Glomerular visceral epithelial cell (primary cell): ENCODE data around the gene RNF223.
"Not testable (repeated sequence)": the region's sequence is repeated elsewhere in the genome, so short reads cannot be mapped to it uniquely, and the experiment has no call there.

Experiments used
- DNase-seq: peaks from one replicate; pipeline ENCODE4 v3.0.0-alpha.2; 2016; ENCODE audit errors: extremely low spot score

The RNF223 gene

DNA sequence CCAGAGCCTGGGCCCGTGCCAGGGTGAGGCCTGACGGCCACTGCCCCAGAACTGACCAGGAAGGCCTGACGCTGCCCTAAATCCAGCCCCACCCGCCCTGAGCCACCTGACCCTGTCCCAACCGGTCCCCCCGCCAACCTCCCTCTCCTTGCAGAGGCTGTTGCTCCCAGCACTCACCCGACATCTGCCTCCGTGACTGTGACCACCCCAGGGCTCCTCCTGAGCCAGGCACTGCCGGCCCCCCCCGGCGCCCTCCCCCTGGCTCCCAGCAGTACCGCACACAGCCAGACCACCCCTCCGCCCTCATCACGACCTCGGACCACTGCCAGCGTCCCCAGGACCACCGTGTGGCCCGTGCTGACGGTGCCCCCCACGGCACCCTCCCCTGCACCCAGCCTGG, 27.9 kb downstream of the RNF223 start:
- no peak for DNase-seq

DNA sequence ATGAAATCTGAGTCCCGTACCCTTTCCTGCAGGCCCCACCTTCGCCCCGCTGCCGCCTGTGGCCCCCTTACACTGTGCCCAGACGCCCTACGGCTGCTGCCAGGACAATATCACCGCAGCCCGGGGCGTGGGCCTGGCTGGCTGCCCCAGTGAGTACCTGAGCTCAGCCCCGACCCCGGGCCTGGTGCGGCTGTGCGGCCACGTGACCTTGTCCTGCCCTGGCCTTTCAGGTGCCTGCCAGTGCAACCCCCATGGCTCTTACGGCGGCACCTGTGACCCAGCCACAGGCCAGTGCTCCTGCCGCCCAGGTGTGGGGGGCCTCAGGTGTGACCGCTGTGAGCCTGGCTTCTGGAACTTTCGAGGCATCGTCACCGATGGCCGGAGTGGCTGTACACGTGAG, 29.0 kb downstream of the RNF223 start:
- no peak for DNase-seq

DNA sequence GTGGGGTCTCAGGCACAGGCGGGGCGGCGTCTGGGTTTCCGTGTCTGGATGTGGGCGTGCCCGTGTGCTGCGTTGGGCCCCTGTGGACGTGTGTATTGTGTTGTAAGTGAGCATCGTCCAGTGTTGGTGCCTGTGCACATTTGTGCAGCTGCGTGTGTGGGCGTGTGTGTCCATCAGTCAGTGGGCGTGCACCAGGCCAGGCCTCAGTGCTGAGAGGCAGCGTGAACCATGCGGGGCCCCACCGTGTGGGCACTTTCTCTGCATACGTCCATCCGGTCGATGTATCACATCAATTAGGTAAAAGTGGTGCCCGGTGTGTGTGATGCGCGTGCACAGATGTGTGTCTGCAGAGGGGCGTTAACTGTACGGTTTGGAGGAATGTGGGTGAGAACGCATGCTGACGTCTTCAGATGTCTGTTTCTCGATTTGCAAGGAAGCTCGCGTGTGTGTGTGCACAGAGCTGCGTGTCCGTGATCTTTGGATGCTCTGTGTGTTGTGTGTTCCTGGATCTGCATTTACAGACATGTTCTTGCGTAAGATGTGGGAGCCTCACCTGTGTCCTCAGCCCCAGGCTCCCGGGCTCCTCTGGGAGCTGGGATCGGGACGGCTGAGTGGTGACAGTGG, 29.5 kb downstream of the RNF223 start:
- DNase-seq: no peak

DNA sequence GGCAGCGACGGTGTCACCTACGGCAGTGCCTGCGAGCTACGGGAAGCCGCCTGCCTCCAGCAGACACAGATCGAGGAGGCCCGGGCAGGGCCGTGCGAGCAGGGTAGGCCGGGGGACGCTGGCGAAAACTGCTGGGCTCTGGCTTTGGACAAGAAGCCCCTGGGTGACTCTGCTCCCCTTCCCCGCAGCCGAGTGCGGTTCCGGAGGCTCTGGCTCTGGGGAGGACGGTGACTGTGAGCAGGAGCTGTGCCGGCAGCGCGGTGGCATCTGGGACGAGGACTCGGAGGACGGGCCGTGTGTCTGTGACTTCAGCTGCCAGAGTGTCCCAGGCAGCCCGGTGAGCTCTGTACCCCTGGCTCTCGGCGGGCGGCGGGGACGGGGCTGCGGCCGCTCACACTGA, 30.2 kb downstream of the RNF223 start:
- no peak for DNase-seq

DNA sequence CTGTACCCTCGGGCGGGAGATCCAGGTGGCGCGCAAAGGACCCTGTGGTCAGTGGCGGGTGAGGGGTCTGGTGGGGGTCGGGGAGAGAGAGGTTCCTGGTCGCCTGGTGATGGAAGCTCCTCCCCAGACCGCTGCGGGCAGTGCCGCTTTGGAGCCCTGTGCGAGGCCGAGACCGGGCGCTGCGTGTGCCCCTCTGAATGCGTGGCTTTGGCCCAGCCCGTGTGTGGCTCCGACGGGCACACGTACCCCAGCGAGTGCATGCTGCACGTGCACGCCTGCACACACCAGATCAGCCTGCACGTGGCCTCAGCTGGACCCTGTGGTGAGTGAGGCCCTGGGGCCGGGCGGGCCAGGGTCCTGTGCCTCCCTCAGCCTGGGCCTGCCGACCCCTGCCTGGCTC, 30.7 kb downstream of the RNF223 start:
- DNase-seq: no peak

DNA sequence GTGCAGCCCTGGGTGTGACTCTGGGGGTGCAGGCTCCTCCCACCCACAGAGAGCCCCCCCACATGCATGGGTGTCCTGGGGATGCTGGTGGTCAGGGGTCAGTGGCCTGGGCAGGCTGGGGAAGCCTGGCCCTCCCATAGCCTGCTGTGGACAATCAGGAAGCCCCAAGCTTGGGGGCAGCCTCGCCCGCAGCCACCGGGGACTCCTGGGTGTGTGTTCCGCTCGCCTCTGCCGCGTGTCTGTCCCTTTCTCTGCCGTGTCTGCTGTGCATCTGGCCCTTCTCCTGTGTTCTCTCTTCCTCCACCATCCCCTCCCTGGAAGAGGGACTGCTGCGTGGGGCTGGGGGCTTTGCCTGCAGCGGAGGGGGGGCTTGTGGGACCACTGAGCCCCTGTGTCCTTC, 31.3 kb downstream of the RNF223 start:
- DNase-seq: no peak

DNA sequence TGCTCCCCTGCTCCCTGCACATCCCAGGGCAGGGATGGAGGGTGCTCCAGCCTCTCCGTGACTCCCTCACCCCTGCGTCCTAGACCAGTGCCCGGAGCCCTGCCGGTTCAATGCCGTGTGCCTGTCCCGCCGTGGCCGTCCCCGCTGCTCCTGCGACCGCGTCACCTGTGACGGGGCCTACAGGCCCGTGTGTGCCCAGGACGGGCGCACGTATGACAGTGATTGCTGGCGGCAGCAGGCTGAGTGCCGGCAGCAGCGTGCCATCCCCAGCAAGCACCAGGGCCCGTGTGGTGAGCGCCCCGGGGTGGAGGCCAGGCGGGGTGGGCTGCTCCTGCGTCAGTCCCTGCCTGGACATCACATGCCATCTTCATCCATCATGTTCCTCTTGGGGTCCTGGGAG, 32.2 kb downstream of the RNF223 start:
- no peak for DNase-seq

DNA sequence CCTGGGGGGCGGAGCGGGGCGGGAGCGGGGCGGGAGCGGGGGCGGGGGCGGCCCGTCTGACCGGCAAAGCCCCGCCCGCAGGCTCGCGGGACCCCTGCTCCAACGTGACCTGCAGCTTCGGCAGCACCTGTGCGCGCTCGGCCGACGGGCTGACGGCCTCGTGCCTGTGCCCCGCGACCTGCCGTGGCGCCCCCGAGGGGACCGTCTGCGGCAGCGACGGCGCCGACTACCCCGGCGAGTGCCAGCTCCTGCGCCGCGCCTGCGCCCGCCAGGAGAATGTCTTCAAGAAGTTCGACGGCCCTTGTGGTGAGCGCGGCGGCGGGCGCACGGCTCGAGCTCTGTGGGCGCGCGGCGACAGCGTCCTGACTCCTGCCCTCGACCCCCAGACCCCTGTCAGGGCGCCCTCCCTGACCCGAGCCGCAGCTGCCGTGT, 33.0 kb downstream of the RNF223 start:
- DNase-seq: no peak

DNA sequence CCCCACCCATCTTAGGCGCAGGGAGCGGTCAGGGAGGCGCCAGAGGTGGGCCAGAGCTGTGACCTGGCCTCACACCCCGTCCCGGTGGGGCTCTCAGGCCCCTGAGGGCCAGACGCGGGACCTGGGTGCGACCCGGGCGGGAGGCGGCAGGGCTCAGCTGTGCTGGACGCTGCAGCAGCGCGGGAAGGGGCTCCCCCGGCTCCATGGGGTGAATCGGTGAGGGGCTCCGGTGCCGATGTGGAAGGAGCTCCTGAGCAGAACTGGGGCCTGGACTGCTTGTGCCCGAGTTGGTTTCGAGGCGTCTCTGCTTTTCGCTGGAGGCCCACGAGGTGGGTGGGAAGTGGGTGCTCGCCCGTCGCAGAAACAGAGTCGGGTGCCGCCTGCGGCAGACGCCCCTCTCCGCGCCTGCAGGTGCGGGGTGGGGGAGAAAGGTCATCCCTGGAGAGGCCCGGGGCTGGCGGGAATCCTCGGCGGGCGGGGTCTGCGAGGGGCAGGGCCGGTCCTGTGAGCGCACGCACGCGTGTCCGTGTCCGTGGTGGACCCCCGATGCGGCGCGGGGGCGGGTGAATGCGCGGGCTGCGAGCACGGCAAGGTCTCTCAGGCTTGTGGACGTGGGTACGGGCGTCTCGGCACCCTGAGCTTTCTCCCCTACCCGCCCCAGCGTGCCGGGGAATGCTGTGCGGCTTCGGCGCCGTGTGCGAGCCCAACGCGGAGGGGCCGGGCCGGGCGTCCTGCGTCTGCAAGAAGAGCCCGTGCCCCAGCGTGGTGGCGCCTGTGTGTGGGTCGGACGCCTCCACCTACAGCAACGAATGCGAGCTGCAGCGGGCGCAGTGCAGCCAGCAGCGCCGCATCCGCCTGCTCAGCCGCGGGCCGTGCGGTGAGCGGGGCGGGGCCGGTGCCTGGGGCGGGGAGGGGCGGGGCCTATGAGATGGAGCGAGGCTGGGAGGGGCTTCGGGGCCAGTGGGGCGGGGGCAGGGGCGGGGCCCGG, 33.8 kb downstream of the RNF223 start:
- peak; percentile 80 for DNase-seq

DNA sequence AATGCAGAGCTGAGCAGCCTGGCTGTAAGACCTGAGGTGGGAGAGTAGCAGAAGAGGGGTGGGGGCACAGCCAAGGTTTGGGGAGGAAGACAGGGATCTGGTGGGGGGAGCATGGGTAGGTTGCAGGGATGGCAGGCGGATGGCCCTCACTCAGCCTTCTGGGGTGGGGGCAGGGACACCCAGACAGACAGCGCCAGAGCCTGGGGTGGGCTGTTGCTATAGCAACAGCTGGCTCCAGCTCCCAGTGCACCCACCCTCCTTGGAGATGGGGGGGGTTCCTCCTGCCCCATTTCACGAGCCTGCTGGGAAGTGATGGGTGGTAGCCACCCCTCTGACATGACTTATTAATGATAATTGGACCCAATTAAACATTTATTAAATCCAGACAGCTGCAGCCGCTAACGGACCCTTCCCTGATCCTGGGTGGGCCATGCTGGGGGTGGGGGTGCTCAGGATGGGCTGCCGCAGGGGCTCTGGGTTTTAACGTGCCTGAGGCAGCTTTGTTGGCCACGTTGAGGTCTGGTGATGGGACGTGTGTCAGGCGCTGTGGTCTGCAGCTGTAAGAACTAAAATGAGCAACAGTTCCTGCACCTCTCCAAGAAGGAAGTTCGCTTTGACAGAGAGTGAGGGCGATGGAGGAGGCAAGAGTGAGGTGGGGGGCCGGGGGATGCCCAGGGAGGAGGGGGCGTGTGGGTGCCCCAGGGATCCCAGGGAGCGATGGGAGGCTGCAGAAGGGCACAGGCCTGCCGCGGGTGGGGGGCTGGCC, 34.8 kb downstream of the RNF223 start:
- no peak for DNase-seq

DNA sequence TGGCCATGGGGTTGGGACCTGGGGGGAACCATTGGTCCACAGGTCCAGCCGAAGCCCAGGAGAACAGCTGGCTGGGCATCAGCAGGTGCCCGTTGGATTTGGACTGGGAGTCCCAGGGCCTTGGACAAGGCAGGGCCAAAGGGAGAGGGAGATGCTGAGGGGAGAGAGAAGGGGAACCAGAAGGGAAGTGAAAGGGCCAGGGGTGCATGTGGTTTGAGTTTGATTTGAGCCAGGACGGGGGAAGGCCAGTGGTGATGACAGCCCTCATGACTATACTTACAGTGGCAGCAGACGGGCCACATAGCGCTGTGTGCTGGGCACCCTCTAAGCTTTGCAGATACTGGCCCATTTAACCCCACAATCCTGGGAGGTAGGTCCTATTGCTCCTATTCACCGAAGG, 35.4 kb downstream of the RNF223 start:
- no peak for DNase-seq

DNA sequence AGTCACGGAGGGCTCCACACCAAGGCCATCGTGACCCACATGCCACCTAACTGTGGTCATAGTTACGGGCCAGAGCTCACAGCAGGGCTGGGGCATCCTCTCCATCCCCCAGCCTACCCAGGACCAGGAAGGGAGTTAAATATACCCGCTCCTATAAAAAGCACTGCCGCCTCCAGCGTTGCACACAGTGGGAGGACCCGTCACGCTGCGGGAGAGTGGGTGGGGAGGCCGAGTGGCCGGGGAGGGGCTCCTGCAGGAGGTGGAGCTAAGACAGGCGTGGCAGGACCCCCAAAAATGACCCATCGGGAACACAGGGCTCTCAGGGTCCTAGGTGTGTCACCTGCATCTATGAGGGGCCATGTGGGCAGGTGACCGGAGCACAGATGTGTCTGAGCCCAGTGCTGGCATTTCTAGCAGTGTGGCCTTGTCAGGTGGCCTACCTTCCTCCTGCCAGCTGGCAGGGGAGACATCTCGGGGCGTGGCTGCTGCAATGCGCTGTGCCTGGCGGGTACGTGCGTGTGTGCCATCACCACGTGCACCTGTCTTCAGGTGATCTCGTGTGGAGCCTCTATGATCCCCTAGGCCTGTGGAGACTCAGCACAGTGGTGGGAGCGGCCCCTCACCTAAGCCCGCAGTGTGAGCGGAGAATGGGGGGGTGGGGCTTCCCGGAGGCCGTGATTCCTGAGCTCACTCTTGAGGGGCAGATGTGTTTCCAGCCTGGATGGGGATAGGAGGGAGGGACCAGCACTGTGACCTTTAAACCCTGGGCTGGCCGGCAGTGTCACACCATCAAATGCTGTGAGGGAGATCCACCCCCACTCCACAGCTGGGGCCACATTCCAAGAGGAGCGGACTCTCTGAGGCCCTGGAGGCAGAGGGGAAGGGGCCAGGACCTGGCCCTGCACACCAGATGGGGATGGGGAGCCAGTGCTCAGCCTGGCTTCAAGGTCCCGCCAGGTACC, 36.5 kb downstream of the RNF223 start:
- no peak for DNase-seq

DNA sequence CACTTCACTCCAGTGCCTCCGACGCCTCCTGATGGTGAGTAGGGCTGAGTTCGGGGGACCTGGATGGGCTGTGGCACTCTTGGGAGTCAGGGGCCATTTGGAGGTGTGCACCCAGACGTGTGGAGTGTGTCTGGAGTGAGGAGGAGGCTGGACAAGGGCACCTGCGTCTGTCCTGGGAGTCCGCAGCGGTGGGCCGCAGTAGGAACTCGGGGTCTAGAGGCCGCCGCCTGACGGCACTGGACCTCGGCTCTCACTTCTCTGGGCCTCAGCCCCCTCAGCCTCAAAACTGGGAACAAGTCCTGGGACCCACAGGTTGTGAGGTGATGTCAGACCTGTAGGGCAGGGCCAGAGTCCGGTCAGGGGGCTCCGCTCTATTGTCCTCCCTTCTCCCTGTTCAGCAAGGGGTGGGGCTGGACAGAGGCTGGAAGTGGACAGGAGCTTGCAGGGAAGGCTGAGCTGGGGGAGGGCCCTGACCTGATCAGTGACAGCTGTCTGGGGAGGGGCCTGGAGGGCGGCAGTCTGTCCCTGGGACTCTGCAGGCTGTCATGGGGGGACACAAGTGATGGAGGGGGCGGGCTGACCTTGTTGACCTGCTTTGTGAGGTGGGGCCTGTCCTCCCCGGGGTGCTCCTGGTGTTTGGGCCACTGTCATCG, 38.7 kb downstream of the RNF223 start:
- no peak for DNase-seq

DNA sequence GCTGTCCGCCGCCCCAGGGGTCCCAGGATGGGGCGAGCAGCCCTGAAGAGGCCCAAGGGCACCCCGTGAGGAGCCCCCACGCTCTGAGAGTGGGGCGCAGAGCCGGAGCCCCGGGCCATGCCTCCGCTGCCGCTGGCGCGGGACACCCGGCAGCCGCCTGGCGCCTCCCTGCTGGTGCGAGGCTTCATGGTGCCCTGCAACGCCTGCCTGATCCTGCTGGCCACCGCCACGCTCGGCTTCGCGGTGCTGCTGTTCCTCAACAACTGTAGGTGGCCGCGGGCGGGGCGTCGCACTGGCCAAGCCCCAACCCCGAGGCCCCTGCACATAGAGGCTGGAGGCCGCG, 39.7 kb downstream of the RNF223 start:
- no peak for DNase-seq

DNA sequence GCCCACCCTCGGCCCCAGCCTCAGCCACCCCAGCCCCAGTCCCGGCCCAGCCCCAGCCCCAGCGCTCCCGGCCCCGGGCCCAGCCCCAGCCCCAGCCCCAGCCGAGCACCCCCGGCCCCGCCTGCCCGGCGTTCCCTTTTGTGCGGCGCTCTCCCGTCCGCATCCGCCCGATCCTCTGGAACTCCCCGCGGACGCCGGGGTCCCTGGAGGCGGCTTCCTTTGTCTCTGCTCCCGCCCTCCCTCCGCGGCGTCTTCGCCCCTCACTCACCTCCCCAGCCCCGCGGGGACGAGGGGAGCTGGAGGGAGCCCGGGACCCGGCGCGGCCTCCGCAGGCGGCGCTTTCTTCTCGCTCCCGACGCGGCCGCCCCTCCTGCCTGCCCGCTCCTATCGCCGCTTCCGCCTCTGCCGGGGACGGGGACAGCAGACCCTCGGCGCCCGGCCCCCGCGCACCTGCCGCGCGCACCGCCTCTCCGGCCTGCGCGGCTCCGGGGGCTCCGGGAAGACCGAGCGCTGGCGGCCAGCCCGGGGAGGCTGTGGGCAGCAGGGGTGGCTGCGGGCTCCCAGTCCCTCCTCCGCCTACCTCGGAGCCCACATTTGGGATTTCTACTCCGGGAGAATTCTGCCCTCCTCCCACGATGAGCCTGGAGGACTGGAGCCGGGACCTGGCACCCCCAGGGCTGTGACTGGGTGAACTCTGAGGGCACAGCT, 40.2 kb downstream of the RNF223 start:
- no peak for DNase-seq

DNA sequence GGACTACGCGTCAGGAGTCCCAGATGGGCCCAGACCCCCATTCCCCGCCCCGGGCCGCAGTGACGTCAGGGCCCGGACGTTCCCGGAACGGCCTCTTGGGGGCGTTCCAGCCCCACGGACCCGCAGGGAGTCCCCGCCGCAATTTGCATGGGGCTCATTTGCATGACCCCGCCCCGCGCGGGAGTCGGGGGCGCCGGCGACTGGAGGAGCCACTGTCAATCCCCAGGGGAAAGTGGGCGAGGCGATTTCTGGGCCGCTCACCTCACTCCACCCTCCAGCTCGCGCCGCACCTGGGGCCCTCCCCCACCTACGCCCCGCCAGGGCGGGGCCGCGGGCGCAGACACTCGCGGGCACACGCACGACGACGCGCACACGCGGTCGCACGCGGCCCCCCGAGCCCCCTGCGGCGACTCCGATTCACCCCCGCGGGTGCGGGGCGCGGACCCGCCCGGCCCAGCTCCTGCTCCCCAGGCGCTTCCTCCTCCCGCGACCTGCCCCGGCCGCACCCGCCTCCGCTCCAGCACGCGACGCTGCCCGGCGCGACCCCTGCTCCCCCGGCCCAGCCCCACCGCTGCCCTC, 41.0 kb downstream of the RNF223 start:
- no peak for DNase-seq

DNA sequence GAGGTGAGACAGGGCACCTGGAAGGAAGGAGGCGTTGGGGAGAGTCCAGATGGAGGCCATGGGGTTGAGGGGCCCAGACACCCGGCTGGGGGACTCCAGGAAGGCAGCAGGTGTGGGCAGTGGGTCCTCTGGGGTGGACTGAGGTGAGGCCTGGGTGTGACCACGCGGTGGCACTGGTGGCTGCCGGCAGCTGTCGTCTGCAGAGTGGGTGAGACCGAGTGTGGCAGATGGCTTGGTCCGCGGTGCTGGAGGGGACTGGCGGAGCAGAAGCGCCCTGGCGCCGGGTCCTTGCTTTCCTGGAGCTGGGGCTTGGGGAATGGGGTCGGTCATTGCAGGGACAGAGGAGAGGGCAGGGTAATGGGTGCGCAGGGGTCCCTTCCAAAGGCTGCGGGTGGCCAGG, 41.7 kb downstream of the RNF223 start:
- no peak for DNase-seq

DNA sequence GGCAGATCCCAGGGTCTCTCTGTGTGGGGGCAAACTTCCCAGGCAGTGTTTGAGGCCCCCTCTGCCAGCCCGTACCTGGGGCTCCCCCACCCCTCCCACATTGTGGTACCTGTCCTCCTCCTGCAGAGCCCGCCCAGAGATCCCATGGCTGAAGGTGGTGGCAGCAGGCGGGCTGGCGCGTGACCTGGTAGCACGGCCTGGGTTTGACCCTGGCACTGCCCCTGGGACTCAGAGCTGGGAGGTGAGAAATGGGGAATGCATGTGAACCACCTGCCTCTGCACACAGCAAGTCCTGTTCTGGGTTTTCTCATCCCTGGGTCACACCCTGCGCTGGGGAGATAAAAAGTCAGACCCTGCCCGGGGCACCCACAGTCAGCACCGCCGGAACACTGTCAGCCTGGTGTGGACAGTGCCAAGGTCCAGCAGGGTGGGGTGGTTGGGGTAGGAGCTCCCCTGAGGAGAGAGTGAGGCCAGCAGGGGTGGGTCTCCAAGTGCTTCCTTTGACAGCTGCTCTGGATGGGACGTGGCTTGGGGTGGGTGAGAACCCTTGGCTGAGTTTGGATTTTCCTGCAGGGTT, 42.4 kb downstream of the RNF223 start:
- DNase-seq: no peak

DNA sequence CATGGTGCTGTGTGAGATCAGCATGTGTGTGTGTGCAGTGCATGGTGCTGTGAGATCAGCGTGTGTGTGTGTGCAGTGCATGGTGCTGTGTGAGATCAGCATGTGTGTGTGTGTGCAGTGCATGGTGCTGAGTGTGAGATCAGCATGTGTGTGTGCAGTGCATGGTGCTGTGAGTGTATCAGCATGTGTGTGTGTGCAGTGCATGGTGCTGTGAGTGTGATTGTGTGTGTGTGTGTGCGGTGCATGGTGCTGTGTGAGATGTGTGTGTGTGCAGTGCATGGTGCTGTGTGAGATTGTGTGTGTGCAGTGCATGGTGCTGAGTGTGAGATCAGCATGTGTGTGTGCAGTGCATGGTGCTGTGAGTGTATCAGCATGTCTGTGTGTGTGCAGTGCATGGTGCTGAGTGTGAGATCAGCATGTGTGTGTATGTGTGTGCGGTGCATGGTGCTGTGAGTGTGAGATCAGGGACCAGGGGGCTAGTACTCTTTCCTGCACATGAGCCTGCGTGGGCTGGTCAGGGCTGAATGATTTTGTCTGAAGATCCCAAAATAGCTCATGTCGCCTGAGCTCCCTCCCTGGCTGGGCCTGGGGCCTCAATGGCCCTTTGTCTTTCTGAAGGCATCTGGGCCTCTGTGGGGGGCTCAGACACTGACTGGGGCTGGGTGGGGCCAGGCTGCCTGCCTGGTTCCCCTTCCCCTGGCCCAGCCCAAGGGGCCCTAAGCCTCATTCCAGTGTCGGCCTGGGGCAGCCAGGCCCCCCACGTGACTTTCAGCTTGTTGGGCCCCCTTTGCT, 43.0 kb downstream of the RNF223 start:
- DNase-seq: not testable (repeated sequence)
